ENCODE data around the gene PRDM16.

- TF ChIP-seq POLR2A (IDR thresholded peaks at IDR 0.05; ENCODE audit: low read length) (no peak), GATA1 (IDR thresholded peaks at IDR 0.05; ENCODE audit: low read depth, low read length) (no peak)
Measured at GRCh38 chr1:3356827-3357460, 287.9 kb downstream of the PRDM16 start.

Measured in erythroblast (primary cell).